ENCODE measurements around the gene SEMA3E. TPM values are rescaled to one million over a fixed set of nuclear protein-coding genes. Genes with fewer than 3 reads are reported as not detected.

Gene SEMA3E
- polyA plus RNA-seq, 1 of the 3 experiments (the other 2 are of a cell fraction): under 0.01 TPM

GRCh38 chr7:83611776-83612175 lies 37.2 kb downstream of the SEMA3E start:
- 91% methylated on average over 1 of the region's 1 CpG for WGBS (ENCODE audit: low lambda C conversion rate)
- no peaks in the 10 kb centered on the region for H3K27me3 ChIP-seq (ENCODE audit: insufficient read depth)
- H3K9me3 ChIP-seq: no peaks in the 10 kb centered on the region
- H3K27ac ChIP-seq (ENCODE audit: low read depth in 2 of 2, low read length in 1 of 2): no peak overlapping the region
- H3K9me2 ChIP-seq: no peaks in the 10 kb centered on the region
- no peaks in the 10 kb centered on the region for H3K36me3 ChIP-seq (replicated peaks in 1 of 2; ENCODE audit: control insufficient read depth in 1 of 2, insufficient read depth in 2 of 2, low read length in 1 of 2)
- H3K79me2 ChIP-seq (ENCODE audit: insufficient read depth): no peaks in the 10 kb centered on the region
- TF ChIP-seq USF1 (IDR thresholded peaks at IDR 0.05; ENCODE audit: borderline replicate concordance, low read depth) (no peak), NFIC (IDR thresholded peaks at IDR 0.05; ENCODE audit: borderline replicate concordance) (no peak), EZH2phosphoT487 (IDR thresholded peaks at IDR 0.05; ENCODE audit: borderline replicate concordance, low read depth) (no peak), ZBTB33 (IDR thresholded peaks at IDR 0.05; ENCODE audit: borderline replicate concordance, low read depth) (no peak), USF2 (IDR thresholded peaks at IDR 0.05; ENCODE audit: borderline replicate concordance, low read depth, low read length) (no peak), RFX5 (IDR thresholded peaks at IDR 0.05; ENCODE audit: low read length) (no peak), RXRA (IDR thresholded peaks at IDR 0.05; ENCODE audit: borderline replicate concordance, low read depth) (no peak), RAD21 (IDR thresholded peaks at IDR 0.05; ENCODE audit: low read length) (no peak), CTCF (IDR thresholded peaks at IDR 0.05) (no peak), POLR2AphosphoS5 (IDR thresholded peaks at IDR 0.05; ENCODE audit: low read depth, low read length) (no peak), FOXM1 (IDR thresholded peaks at IDR 0.05; ENCODE audit: low read depth) (no peak), MEF2A (IDR thresholded peaks at IDR 0.05; ENCODE audit: borderline replicate concordance, low read depth) (no peak), PBX3 (IDR thresholded peaks at IDR 0.05) (no peak), YY1 (IDR thresholded peaks at IDR 0.05; ENCODE audit: low read depth) (no peak), EP300 (IDR thresholded peaks at IDR 0.05; ENCODE audit: borderline replicate concordance in 1 of 2, low read depth in 1 of 2, low read length in 1 of 2) (no peak), GABPA (IDR thresholded peaks at IDR 0.05; ENCODE audit: low read depth) (no peak), GATA2 (CRISPR knock-in tag; IDR thresholded peaks at IDR 0.05) (no peak)
- CTCF ChIA-PET: no interaction called here
- no peaks in the 10 kb centered on the region; a peak in 1 of 4 replicates for H3K4me1 ChIP-seq (ENCODE audit: control insufficient read depth in 1 of 2, insufficient read depth in 2 of 2, low read depth in 1 of 2, low read length in 1 of 2)
- no peaks in the 10 kb centered on the region for H3F3A ChIP-seq (replicated peaks; ENCODE audit: insufficient read depth)
- H2AFZ ChIP-seq (ENCODE audit: low read depth): no peak overlapping the region
- DNase-seq: no peak
- H3K9ac ChIP-seq: no peak overlapping the region
- no peak overlapping the region for H3K4me3 ChIP-seq (ENCODE audit: low read depth in 2 of 2, low read length in 1 of 2)
- no peak overlapping the region for H3K4me2 ChIP-seq
- no peaks in the 10 kb centered on the region for H4K20me1 ChIP-seq (ENCODE audit: insufficient read depth)
- POLR2A ChIA-PET: no interaction called here

Data from SK-N-SH (cell line).